Mesodermal cell (in vitro differentiated cells): ENCODE data around the gene IRF2BP2.

ENCODE experiments used
- H3K27ac ChIP-seq: 2 replicates; pipeline ENCODE4 v1.7.0; 2013; ENCODE audit warnings: mild to moderate bottlenecking, low read depth, low read length, moderate library complexity; ENCODE audit not compliant: severe bottlenecking
- H3K36me3 ChIP-seq: 2 replicates; pipeline ENCODE4 v1.7.1; 2013; ENCODE audit warnings: mild to moderate bottlenecking, low read length, moderate library complexity; ENCODE audit not compliant: control insufficient read depth, insufficient read depth
- H3K4me1 ChIP-seq: one replicate; pipeline ENCODE4 v1.7.1; 2013; ENCODE audit warnings: mild to moderate bottlenecking, low read length; ENCODE audit not compliant: insufficient read depth, control insufficient read depth, poor library complexity, severe bottlenecking
- H3K4me3 ChIP-seq: 2 replicates; pipeline ENCODE4 v1.7.0; 2013; ENCODE audit warnings: low read length, control low read depth, mild to moderate bottlenecking; ENCODE audit not compliant: insufficient read depth, poor library complexity, severe bottlenecking; ENCODE audit errors: extremely low read depth
- H3K9me3 ChIP-seq: 2 replicates; pipeline ENCODE4 v1.7.1; 2013; ENCODE audit warnings: mild to moderate bottlenecking, low read length, moderate library complexity; ENCODE audit not compliant: control insufficient read depth
- WGBS, 2 experiments: methylation state at CpG; one replicate each; pipeline ENCODE4 v1.1.5; 2013; ENCODE audit warnings: missing lambda C conversion rate in 2 of 2; ENCODE audit not compliant: insufficient coverage in 2 of 2; 5-methylcytosine and 5-hydroxymethylcytosine counted together

IRF2BP2 gene

DNA sequence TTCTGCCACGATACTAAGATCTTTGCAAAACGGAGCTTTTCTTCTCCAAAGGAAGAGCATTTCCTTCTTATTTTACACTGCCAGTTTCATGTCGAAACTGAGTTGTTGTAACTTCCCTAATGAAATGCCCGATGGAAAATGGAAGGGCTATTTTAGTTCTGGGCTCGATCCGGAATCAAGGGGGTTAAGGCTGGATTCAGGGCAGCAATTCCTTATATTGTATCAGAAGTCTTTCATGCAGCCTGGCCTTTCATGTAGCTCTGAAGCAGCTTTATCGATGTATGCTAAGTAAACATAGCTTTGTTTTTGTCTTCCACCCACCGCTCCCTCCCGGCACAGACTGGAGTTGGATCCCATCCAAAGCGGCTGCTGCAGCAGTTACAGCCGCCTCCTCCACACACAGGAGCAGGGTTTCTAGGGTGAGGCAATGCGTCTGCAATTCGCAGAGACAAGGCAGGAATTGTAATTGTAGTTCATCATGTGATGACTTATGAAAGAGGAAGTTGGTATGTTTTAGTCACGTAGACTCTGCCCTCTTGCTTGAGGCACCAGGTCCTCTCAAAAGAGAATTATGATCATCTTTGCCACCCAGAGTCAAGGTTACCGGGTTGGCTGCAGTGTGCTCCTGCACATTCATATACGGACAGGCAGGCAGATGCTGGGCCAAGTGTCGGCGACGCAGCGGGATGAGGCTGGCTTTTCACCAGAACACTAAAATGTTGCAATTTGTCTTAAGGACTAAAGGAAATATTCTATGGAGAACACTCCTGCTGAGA lies 2.6 kb upstream of the IRF2BP2 start:
- Histone ChIP-seq H3K4me3 (no peak overlapping the region), H3K36me3 (peaks cover 10% of the 10 kb centered on the region), H3K27ac (peak overlapping the region; percentile 96), H3K9me3 (no peaks in the 10 kb centered on the region), H3K4me1 (peaks cover 49% of the 10 kb centered on the region)
- WGBS, 2 experiments, result 54 to 66% methylated on average over 9 to 17 of the region's 20 CpGs

DNA sequence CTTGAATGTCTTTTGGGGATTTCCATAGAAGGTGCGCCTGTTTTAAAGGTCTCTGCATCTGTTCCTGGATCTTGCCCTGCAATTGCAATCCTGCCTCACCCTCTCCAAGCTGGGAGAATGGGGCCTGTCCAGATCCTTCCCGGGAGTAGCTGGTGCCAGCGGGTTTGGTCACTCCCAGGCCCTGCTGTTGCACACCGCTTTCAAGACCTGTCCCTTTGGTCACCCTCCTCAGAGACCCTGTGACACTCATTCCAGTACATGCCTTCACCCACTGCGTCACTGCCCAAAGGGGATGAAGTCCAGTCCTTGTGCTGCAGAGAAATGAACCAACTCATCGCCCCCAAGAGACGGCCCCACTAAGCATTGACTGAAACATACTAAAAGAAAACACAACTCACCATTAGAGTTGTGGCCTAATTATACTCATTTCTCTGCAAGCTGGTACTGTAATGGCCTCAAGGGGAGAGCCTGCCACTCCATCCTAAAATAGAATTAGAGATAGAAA lies 1.9 kb upstream of the IRF2BP2 start:
- peak overlapping the region; percentile 96 for H3K27ac ChIP-seq
- 76 to 89% methylated on average over 5 of the region's 7 CpGs for WGBS, 2 experiments

DNA sequence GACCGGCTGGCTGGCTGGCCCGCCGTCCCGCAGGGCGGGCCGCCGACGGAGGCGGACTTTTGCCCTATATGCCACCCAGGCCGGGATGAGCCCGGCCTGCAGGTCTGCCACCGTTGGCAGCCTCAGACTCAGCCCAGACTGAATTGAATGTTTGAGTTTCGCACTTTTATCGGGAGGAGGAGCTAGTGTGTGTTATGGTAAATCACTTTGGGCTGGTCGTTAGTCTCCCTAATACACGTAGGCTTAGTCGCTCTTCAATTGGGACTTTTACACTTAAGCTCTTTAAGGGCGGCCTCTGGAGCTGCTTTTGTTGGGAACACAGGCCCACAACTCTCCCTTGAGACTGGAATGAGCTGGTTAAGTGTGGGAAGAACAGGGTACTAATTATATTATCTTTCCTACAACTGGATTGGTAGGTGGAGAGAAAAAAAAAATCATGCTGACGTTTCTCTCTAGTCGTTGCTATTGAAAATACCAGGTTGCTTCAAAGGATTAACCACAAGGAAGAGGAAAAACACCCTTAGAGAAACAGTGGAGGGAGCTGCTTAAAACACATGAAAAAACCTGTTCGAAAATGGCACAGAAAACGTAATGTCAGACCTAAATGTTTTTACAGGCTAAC lies 1.4 kb upstream of the IRF2BP2 start:
- Histone ChIP-seq H3K9me3 (no peaks in the 10 kb centered on the region), H3K36me3 (peaks cover 22% of the 10 kb centered on the region), H3K4me1 (peaks cover 37% of the 10 kb centered on the region), H3K4me3 (peak overlapping the region; percentile 46), H3K27ac (peak overlapping the region; percentile 96)
- WGBS, 2 experiments, result 18 to 30% methylated on average over 7 to 16 of the region's 22 CpGs

More for the DNA sequence above, 1.9 kb upstream of the IRF2BP2 start:
- Histone ChIP-seq H3K9me3 (no peaks in the 10 kb centered on the region), H3K4me3 (no peak overlapping the region), H3K36me3 (peaks cover 16% of the 10 kb centered on the region), H3K4me1 (peaks cover 43% of the 10 kb centered on the region)

GRCh38 chr1:234610666-234611224 lies 767 bp upstream of the IRF2BP2 start:
- Histone ChIP-seq H3K36me3 (peaks cover 28% of the 10 kb centered on the region), H3K9me3 (no peaks in the 10 kb centered on the region), H3K27ac (peak overlapping the region; percentile 96), H3K4me1 (peaks cover 36% of the 10 kb centered on the region), H3K4me3 (peak overlapping the region; percentile 46)
- 0 to 1% methylated on average over 37 to 47 of the region's 71 CpGs for WGBS, 2 experiments

DNA sequence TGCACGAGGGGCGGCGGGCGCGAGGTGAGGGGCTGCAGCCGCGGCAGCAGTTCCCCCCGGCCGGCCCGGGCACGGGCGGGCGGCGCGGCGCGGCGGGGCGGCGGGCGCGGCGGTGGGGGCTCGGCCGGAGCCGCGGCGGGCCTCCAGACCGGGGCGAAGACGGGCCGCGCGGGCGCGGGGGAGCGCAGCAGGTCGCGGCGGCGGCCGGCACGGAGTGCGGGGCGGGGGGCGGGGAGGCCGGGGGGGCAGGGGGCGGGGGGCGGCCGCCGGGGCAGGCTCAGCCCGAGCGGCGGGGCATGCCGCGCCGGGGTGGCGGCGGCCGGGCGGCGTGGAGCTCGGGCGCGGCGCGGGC lies 311 bp downstream of the IRF2BP2 start:
- H3K27ac ChIP-seq, result peak overlapping the region; percentile 96
- H3K4me3 ChIP-seq, result peak overlapping the region; percentile 46

DNA sequence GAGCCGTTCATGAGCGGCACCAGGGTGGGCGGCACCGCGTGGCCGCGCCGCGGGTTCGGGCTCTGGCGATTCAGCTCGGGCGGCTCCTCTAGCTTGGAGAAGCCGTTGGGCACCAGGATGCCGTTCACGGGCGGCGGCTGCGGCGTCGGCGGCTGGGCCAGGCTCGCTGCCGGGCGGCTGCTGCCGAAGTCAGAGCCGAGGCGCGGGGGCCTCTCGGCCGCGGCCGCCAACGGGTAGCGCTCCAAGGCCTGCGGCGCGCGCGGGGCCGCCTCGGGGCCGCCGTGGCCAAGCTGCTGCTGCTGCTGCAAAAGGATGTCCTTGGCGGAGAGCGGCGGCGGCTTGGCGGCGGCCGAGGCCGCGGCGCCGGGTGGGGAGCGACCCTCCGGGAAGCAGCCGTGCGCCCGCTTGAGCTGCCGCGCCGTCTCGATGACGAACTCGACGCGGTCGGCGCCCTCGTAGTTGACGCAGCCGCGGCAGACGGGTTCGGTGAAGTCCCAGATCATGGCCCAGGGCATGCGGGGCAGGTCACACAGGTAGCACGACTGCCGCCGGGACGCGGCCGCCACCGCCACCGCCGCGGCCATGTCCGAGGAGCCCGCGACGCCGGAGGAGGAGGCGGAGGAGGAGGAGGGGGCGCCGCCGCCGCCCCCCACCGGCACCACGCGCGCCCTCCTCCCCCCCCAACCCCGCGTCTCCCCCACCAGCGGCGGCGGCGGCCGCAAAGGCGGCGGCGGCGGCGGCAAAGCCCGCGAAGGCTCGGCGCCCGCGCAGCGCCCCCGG lies 877 bp downstream of the IRF2BP2 start:
- WGBS, 2 experiments, result 0% methylated on average over 59 to 71 of the region's 121 CpGs
- Histone ChIP-seq H3K27ac (peak overlapping the region; percentile 89), H3K4me1 (peaks cover 30% of the 10 kb centered on the region), H3K9me3 (no peaks in the 10 kb centered on the region), H3K4me3 (peak overlapping the region; percentile 57), H3K36me3 (peaks cover 43% of the 10 kb centered on the region)

More for the DNA sequence above, 311 bp downstream of the IRF2BP2 start:
- peaks cover 37% of the 10 kb centered on the region for H3K36me3 ChIP-seq
- 0% methylated on average over 7 to 10 of the region's 67 CpGs for WGBS, 2 experiments
- no peaks in the 10 kb centered on the region for H3K9me3 ChIP-seq
- H3K4me1 ChIP-seq, result peaks cover 36% of the 10 kb centered on the region

DNA sequence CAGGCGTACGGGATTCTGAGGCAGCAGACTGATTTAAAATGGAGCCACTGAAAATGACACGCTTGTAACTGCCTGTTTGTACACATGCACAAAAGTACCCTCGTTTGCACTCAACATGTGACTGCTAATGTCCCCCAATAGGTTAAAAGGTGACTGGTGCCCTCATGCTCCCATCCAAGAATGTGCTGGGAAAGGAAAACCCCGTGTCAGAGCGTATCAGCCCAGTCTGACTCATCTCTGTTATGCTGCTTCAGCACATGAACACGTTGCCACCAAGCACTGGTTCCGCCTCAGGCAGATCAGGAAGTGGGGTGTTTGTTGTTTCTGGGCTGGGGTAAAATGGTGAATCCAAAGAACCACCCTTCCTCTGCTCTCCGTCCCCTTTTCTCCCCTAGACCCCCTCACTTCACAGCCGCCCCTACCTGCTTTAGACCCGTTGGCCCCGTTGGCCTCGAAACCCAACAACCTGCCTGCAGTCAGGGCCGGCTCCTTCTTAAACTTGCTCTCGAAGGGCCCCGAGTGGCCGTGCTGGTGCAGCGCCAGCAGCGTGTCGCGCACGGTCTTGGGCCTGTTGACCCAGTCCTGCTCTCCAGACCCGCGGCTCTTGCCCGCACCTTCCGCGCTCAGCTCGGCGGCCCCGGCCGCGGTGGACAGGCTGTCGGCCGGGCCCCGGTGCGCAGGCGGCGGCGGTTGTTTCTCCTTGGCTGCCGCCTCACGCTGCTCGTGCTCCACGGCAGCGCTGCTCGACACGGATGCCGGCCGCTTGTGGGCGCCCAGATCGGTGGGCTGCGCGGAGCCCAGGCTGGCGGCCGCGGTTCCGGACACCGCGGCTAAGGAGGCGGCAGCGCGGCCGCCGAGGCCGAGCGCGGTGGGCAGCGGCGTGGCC lies 1.7 kb downstream of the IRF2BP2 start:
- Histone ChIP-seq H3K9me3 (no peaks in the 10 kb centered on the region), H3K27ac (peak overlapping the region; percentile 89), H3K4me1 (peaks cover 26% of the 10 kb centered on the region), H3K36me3 (peaks cover 46% of the 10 kb centered on the region), H3K4me3 (peak overlapping the region; percentile 57)
- WGBS, 2 experiments, result 3 to 4% methylated on average over 41 to 51 of the region's 68 CpGs

DNA sequence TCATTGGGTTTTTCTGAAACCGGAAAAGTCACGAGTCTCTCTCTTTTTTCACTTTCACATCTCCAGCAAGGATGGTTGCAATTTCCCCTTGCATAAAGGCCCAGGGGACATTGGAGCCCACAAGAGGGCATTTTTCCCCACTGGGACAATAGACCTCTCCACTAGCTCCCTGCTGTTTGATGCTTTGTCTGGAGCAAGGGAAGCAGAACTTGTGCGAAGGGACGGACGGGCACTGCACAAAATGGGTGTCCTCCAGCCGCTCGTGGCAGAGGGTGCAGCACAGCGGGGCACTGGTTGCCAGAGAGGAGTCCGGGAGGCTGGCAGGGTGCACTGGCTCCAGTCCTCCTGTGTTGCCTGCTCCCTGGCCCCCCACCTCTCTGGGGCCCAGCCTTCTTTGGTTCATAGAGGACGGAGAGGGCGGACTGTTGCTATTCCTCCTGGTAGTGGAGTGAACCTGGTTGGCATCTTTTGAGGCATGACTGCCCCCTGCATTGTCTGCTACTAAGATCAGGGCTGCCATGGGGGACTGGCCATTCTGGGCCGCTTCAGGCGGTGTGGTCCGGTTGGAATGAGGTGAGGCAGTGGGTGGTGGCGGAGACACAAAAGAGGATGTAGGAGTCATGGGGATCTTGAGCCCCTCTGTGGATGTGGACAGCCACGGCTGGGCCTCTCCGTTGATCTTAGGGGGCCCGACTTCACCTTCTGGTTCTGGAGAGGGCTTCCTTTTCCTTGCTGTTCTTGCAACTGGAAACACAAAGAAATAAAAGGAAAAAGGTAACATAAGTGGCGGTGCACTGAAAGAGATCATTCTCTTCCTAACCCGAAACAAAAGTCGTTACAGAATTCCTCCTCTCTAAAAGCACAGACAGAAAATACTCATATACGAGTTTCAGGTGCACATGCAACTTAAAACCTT lies 2.6 kb downstream of the IRF2BP2 start:
- WGBS, 2 experiments, result 25 to 30% methylated on average over 18 to 19 of the region's 22 CpGs
- no peaks in the 10 kb centered on the region for H3K9me3 ChIP-seq

DNA sequence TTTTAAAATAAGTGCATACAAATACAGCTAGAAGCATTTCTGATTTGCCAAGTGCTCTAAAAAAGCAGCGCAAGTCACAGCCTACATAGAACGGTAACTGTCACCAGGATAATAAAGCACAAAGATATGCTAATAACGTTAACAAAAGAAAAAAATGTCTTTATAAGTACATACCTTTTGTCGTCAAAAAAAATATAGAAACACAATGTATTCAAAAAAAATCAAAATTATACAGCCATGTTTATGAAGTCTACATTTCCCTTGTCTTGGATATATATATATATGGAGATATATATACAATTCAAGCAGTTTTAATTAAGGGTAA lies 3.2 kb downstream of the IRF2BP2 start:
- H3K4me1 ChIP-seq, result peaks cover 25% of the 10 kb centered on the region
- H3K27ac ChIP-seq, result no peak overlapping the region
- peak overlapping the region; percentile 57 for H3K4me3 ChIP-seq
- WGBS, 2 experiments, result no CpG with 5 or more reads among the region's 4 CpGs
- peaks cover 53% of the 10 kb centered on the region for H3K36me3 ChIP-seq
- no peaks in the 10 kb centered on the region for H3K9me3 ChIP-seq

More for the DNA sequence above, 2.6 kb downstream of the IRF2BP2 start:
- Histone ChIP-seq H3K36me3 (peaks cover 49% of the 10 kb centered on the region), H3K4me3 (peak overlapping the region; percentile 57), H3K4me1 (peaks cover 25% of the 10 kb centered on the region), H3K27ac (peak overlapping the region; percentile 89)
